ENCODE data around the gene SLC25A1. TPM values are rescaled to one million over a fixed set of nuclear protein-coding genes. Genes with fewer than 3 reads are reported as not detected.
A peak's percentile ranks its signal among the peaks of the same experiment; 100 is the strongest.
"Not testable (repeated sequence)": the region's sequence is repeated elsewhere in the genome, so short reads cannot be mapped to it uniquely, and the experiment has no call there.

The SLC25A1 gene
- total and polyA plus RNA-seq, 2 experiments from 2014 or later = 187 to 422 TPM

- TF ChIP-seq CTCF (IDR thresholded peaks at IDR 0.05; ENCODE audit: poor library complexity) (no peak), EZH2phosphoT487 (IDR thresholded peaks at IDR 0.05; ENCODE audit: low read depth, severe bottlenecking, unreplicated experiment) (no peak), EZH2 (IDR thresholded peaks at IDR 0.05; ENCODE audit: borderline replicate concordance) (no peak)
Observed at GRCh38 chr22:19203834-19204233, 25.3 kb upstream of the SLC25A1 start.

GRCh38 chr22:19202799-19203186 lies 24.3 kb upstream of the SLC25A1 start:
- WGBS (ENCODE audit: low lambda C conversion rate, missing lambda C conversion rate) = 93% methylated on average over 3 of the region's 3 CpGs
- not testable (repeated sequence) for H3K79me2 ChIP-seq; H3K4me2 ChIP-seq; H3K4me1 ChIP-seq (ENCODE audit: insufficient read depth); H4K20me1 ChIP-seq (ENCODE audit: insufficient read depth, poor library complexity, severe bottlenecking); H3K36me3 ChIP-seq (replicated peaks; ENCODE audit: insufficient read depth, low read depth); H3K4me3 ChIP-seq; DNase-seq (ENCODE audit: low spot score); H3K9me3 ChIP-seq (ENCODE audit: low read depth); H3K27me3 ChIP-seq; H3K27ac ChIP-seq; H3K9me2 ChIP-seq (replicated peaks; ENCODE audit: insufficient read depth); H2AFZ ChIP-seq

More at GRCh38 chr22:19203834-19204233, 25.3 kb upstream of the SLC25A1 start:
- 90% methylated on average over 8 of the region's 8 CpGs for WGBS (ENCODE audit: low lambda C conversion rate, missing lambda C conversion rate)
- H3K9me2 ChIP-seq (replicated peaks; ENCODE audit: insufficient read depth) = no peaks in the 10 kb centered on the region
- no peak for DNase-seq (ENCODE audit: low spot score)
- no peaks in the 10 kb centered on the region for H3K79me2 ChIP-seq
- no peaks in the 10 kb centered on the region for H3K27me3 ChIP-seq
- no peaks in the 10 kb centered on the region for H3K4me1 ChIP-seq (ENCODE audit: insufficient read depth)
- H4K20me1 ChIP-seq (ENCODE audit: insufficient read depth, poor library complexity, severe bottlenecking) = no peaks in the 10 kb centered on the region
- no peak overlapping the region for H3K4me2 ChIP-seq
- H3K4me3 ChIP-seq = no peak overlapping the region
- no peak overlapping the region for H3K27ac ChIP-seq
- no peaks in the 10 kb centered on the region for H3K9me3 ChIP-seq (ENCODE audit: low read depth)
- no peak overlapping the region for H2AFZ ChIP-seq
- no peaks in the 10 kb centered on the region for H3K36me3 ChIP-seq (replicated peaks; ENCODE audit: insufficient read depth, low read depth)

- peak; percentile 45 for DNase-seq (ENCODE audit: low spot score)
- no peaks in the 10 kb centered on the region for H4K20me1 ChIP-seq (ENCODE audit: insufficient read depth, poor library complexity, severe bottlenecking)
- no peak overlapping the region for H3K4me3 ChIP-seq
- H3K4me1 ChIP-seq (ENCODE audit: insufficient read depth) = no peaks in the 10 kb centered on the region
- H3K27me3 ChIP-seq = no peaks in the 10 kb centered on the region
- no peaks in the 10 kb centered on the region for H3K9me3 ChIP-seq (ENCODE audit: low read depth)
- no peak overlapping the region for H3K27ac ChIP-seq
- H3K4me2 ChIP-seq = no peak overlapping the region
- H3K79me2 ChIP-seq = no peaks in the 10 kb centered on the region
- H2AFZ ChIP-seq = no peak overlapping the region
- no peaks in the 10 kb centered on the region for H3K36me3 ChIP-seq (replicated peaks; ENCODE audit: insufficient read depth, low read depth)
- TF ChIP-seq EZH2 (IDR thresholded peaks at IDR 0.05; ENCODE audit: borderline replicate concordance) (no peak), CTCF (IDR thresholded peaks at IDR 0.05; ENCODE audit: poor library complexity) (no peak)
- WGBS (ENCODE audit: low lambda C conversion rate, missing lambda C conversion rate) = 95% methylated on average over 9 of the region's 18 CpGs
- no peaks in the 10 kb centered on the region for H3K9me2 ChIP-seq (replicated peaks; ENCODE audit: insufficient read depth)
Observed at GRCh38 chr22:19201869-19202798, 23.6 kb upstream of the SLC25A1 start.

- H3K4me1 ChIP-seq (ENCODE audit: insufficient read depth) = no peaks in the 10 kb centered on the region
- TF ChIP-seq CTCF (IDR thresholded peaks at IDR 0.05; ENCODE audit: poor library complexity) = no peak
- no peak for TF ChIP-seq EZH2 (IDR thresholded peaks at IDR 0.05; ENCODE audit: borderline replicate concordance)
- TF ChIP-seq EZH2phosphoT487 (IDR thresholded peaks at IDR 0.05; ENCODE audit: low read depth, severe bottlenecking, unreplicated experiment) = no peak
- no peaks in the 10 kb centered on the region for H3K79me2 ChIP-seq
- no peak overlapping the region for H3K4me2 ChIP-seq
- H3K27me3 ChIP-seq = no peaks in the 10 kb centered on the region
- no peaks in the 10 kb centered on the region for H4K20me1 ChIP-seq (ENCODE audit: insufficient read depth, poor library complexity, severe bottlenecking)
- WGBS (ENCODE audit: low lambda C conversion rate, missing lambda C conversion rate) = 97% methylated on average over 23 of the region's 23 CpGs
- H2AFZ ChIP-seq = no peak overlapping the region
- H3K27ac ChIP-seq = no peak overlapping the region
- no peak overlapping the region for H3K4me3 ChIP-seq
- H3K9me3 ChIP-seq (ENCODE audit: low read depth) = no peaks in the 10 kb centered on the region
- no peak for DNase-seq (ENCODE audit: low spot score)
- H3K9me2 ChIP-seq (replicated peaks; ENCODE audit: insufficient read depth) = no peaks in the 10 kb centered on the region
- no peaks in the 10 kb centered on the region for H3K36me3 ChIP-seq (replicated peaks; ENCODE audit: insufficient read depth, low read depth)
Observed at GRCh38 chr22:19201130-19201868, 22.8 kb upstream of the SLC25A1 start.
